Ishikawa (cell line): ENCODE measurements around the gene NF1.

Experiments
- CEBPB ChIP-seq: IDR thresholded peaks from 2 replicates; pipeline ENCODE4 v1.6.1; 2012
- CREB1 ChIP-seq: IDR thresholded peaks from 2 replicates; pipeline ENCODE4 v1.6.1; 2012; ENCODE audit warnings: low read depth
- EGR1 ChIP-seq: IDR thresholded peaks from 2 replicates; pipeline ENCODE4 v1.6.1; 2012
- EP300 ChIP-seq: IDR thresholded peaks from 2 replicates; pipeline ENCODE4 v1.6.1; 2012; ENCODE audit warnings: borderline replicate concordance
- FOXM1 ChIP-seq: IDR thresholded peaks from 2 replicates; pipeline ENCODE4 v1.6.1; 2012; ENCODE audit warnings: low read depth, borderline replicate concordance
- MAX ChIP-seq: IDR thresholded peaks from 2 replicates; pipeline ENCODE4 v1.6.1; 2012
- NFIC ChIP-seq: IDR thresholded peaks from 2 replicates; pipeline ENCODE4 v1.6.1; 2012
- RAD21 ChIP-seq: IDR thresholded peaks from 2 replicates; pipeline ENCODE4 v1.6.1; 2012; ENCODE audit warnings: low read depth
- REST ChIP-seq: IDR thresholded peaks from 2 replicates; pipeline ENCODE4 v1.6.1; 2012; ENCODE audit warnings: low read depth, mild to moderate bottlenecking
- TAF1 ChIP-seq: IDR thresholded peaks from 2 replicates; pipeline ENCODE4 v1.6.1; 2012; ENCODE audit warnings: low read depth, mild to moderate bottlenecking
- TCF12 ChIP-seq: IDR thresholded peaks from 2 replicates; pipeline ENCODE4 v1.6.1; 2012; ENCODE audit warnings: low read depth
- TEAD4 ChIP-seq: IDR thresholded peaks from 2 replicates; pipeline ENCODE4 v1.6.1; 2012
- YY1 ChIP-seq: IDR thresholded peaks from 2 replicates; pipeline ENCODE4 v1.6.1; 2012; ENCODE audit warnings: low read depth
- ZBTB7A ChIP-seq: IDR thresholded peaks from 2 replicates; pipeline ENCODE4 v1.6.1; 2012; ENCODE audit warnings: low read depth
- TF ChIP-seq, protein P1 (sequence below): IDR thresholded peaks from 2 replicates; pipeline ENCODE4 v1.6.1; 2012

The NF1 gene

DNA sequence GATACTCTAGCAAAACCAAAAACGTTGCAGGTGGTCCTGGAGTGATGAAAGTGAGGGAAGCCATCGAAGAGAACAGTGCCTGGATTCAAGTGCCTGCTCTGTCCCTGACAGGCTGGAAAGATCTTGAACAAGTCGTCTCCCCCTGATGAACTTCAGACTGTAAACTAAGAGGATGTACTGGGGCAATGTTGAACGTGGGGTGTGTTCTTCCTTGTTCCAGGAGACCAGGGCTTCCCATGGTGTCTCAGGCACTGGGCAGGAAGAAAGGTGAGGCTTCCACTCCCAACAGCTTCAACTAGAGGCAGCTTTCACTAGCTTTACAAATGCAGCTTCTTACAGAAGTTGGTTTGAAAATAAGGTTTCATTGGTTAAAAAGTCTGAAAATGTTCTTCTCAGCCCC is 21.4 kb upstream of the NF1 start:
- TF ChIP-seq CREB1 (no peak), RAD21 (no peak), TAF1 (no peak), CEBPB (no peak), TCF12 (no peak), EGR1 (no peak), YY1 (no peak), NFIC (no peak), MAX (no peak), FOXM1 (no peak), TEAD4 (no peak), EP300 (no peak), REST (no peak)
- TF ChIP-seq, protein P1, sequence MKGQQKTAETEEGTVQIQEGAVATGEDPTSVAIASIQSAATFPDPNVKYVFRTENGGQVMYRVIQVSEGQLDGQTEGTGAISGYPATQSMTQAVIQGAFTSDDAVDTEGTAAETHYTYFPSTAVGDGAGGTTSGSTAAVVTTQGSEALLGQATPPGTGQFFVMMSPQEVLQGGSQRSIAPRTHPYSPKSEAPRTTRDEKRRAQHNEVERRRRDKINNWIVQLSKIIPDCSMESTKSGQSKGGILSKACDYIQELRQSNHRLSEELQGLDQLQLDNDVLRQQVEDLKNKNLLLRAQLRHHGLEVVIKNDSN, result no peak

- TF ChIP-seq TEAD4 (peak; percentile 80), TCF12 (0 out of 2 replicates have a peak, but pooled peaks have one; percentile 49), TAF1 (no peak)
Observed at GRCh38 chr17:31074772-31075555, 19.8 kb upstream of the NF1 start.

DNA sequence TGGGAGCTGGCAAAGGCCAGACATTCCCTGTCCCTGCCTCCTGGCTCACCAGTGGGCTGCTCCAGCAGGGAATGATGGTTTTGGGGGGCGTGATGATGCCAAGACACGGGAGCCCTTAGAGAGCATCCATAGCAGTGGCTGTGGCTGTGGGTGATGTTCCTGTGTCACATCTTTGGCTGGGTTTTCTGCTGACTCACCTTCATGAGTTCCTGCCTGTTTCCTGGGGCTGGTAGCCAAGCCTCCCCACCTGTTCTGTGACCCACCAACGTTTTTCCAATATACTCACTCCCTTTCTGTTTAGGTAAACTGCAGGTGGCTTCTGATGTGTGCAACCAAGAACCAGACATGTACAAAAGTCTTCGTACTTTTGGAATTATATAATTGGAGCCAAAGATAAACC is 16.5 kb upstream of the NF1 start:
- TF ChIP-seq MAX (no peak), EGR1 (no peak), YY1 (no peak), CEBPB (no peak)

DNA sequence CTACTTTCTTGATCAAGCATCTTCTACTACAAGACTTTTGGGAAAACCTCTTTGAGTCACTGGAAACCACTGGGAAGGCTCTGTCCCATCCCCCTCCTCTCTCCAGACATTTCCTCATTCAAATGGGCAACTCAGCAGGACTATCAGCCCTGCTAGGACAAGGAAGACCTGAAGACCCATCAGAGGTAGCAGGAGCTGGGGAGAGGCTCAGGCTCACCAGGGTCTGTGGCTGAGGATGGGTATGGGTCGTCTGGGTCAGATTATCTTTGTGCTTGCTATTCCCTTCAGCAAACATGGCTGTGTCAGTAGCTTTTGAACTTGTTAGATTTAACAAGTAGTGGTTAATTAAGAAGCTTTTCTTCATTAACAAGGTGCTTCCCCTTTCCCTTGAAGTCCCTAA is 15.0 kb upstream of the NF1 start:
- TF ChIP-seq RAD21 (no peak), REST (no peak), MAX (no peak), CREB1 (no peak), TCF12 (no peak), EP300 (no peak), TAF1 (no peak)

DNA sequence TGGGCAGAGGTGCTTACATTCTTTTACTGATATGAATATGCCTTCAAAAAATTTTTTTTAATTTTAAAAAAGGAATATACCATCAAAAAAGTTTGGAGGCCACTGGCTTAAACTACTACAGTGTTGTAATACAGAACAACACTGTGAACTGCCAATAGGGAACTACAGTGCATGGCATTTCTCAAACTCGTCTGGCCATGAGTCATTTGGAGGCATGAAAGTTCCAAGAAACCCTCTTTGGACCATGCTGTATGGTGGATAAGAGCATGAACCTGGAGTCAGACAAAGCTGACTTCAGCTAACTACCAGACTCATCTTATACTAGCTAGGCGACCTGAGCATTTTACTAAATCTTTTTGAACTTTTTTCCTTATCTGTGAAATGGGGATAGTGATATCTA is 9.2 kb upstream of the NF1 start:
- no peak for TF ChIP-seq NFIC
- no peak for TF ChIP-seq EGR1
- TF ChIP-seq FOXM1, result no peak
- no peak for TF ChIP-seq TEAD4
- no peak for TF ChIP-seq CEBPB
- TF ChIP-seq REST, result no peak
- no peak for TF ChIP-seq ZBTB7A
- no peak for TF ChIP-seq TAF1
- no peak for TF ChIP-seq EP300
- no peak for TF ChIP-seq YY1
- no peak for TF ChIP-seq CREB1
- no peak for TF ChIP-seq RAD21
- TF ChIP-seq, protein P1, result no peak
- no peak for TF ChIP-seq MAX
- TF ChIP-seq TCF12, result no peak
